ENCODE results near the gene TEX9.

TEX9 gene

DNA sequence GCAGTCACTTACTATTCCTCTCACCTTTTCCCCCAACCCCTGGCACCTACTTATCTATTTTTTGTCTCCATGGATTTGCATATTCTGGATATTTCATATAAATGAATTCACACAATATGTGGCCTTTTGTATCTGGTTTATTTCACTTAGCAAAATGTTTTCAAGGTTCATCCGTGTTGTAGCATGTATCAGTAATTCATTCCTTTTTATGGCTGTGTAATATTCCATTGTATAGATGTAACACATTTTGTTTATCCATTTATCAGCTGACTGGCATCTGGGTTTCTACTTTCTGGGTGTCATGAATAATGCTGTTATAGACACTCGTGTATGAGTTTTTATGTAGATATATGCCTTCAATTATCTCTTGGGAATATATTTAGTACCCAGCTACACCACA is 93.9 kb downstream of the TEX9 start:
- no peak for DNase-seq

DNA sequence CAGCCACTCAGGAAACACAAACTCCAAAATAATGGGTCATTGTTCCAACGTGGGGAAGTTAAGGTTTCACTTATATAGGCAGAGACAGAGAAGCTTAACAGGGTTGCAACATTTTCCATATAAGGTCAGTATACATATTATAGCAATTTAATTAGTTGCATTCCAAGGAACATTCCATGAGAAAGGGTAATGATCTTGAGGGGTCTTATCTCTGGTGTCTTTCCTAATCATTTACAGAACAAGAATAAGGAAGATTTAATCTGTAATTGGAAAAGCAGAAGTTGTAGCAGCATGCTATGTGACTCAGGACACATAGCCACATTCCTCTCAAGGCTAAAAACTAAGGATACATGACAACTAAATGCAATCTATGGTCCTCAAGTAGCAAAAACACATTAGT is 94.8 kb downstream of the TEX9 start:
- no peak for DNase-seq

DNA sequence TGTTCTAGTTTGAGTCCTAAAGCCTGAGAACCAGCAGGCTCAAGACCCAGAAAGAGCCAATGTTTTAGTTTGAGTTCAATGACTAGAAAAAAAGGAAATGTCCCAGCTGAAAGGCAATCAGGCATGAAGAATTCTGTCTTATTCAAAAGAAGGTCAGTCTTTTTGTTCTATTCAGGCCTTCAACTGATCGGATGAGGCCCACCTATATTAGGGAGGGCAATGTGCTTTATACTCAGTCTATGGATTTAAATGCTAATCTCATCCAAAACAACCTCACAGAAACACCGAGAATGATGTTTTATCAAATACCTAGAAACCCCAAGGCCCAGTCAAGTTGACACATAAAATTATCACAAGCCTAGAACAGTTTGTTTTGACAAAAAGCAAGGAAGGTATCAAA is 95.7 kb downstream of the TEX9 start:
- DNase-seq = no peak

DNA sequence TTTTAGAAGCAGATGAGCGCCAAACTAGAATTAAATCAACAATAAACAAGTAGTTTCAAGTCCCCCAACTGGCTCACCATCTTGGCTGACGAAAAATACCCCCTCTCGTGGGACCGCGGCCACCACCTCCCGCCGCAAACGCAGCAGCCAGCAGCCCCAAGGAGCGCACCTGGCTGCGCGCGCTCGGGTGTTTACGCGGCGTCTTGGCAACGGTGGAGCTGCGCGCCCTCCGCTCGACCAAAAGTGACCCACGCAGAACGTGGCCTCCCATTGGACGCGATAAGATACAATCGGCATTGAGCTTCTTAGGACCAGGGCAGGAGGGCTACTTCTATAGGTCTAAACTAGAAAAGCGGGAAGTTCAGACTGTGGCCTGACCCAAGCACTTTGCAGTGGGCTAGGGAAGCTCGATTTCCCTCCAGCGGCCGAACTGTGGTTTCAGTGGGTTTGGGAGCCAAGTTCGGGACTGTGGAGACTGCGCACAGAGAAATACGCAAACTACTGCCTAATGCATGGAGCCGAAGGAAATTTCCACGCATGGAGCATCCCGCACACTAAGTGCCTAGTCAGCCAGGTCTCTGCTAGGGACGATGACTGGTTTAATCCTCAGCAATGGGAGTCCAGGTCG is 99.8 kb downstream of the TEX9 start, which contains the start of gene MNS1:
Gene MNS1, minus strand, starts transcription at position 245 of the 628 bp plus-strand sequence. Its CDS starts 165 bp downstream, at position 80.
- peak; percentile 47 for DNase-seq

DNA sequence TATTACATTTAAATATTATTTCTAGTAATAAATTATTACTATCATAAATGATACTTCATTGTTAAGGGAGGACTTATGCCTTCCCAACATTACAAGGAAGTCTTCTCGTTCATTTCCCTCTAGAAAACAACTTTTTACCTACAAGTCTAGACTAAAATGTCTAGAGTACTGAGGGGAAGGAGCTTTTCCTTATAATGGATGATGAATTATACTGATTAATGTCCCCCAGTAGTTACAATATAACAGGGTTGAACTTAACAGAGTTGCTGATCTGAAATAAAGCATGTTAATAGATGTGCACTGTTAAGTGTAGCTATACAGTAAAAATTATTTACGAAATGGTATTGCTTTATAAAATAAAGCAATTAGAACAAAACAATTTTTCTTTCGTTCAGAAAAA is 102.4 kb downstream of the TEX9 start:
- no peak for DNase-seq

DNA sequence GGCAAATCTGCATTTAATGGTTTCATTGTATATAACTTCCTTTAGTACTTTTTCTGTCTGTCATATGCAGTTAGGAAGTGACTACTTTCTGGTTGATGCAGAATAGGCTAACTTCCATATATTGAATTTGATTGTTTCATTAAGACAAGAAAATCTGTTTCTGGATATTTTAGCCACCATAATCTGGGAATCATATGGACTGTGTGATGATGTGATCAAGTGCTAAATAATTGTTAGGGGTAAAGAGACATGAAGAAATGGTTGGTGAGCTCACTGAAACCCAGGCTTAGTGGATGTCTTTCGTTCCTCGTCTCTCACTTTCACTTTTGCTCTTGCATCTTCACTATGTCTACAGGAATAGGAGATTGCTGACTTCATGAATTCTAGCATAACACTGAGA is 103.2 kb downstream of the TEX9 start:
- DNase-seq = no peak

DNA sequence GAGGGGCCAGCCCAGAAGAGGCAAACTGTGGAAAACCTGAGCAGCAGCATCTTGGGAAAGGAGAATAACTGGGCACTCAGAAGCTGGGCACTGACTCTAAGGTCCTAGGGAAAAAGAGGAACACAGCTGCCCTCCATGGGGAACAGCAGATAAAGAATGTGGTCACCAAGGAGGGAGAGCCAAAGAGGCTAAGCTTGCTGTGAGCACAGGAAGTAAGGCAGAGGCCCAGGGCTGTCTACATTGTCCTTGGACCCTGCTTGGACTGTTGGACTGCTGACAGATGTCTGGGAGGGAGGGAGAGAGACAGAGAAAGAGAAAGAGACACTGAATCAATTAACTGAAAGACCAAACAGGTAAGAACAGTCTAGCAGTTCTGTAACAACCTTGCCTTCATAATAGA is 104.3 kb downstream of the TEX9 start:
- no peak for DNase-seq

DNA sequence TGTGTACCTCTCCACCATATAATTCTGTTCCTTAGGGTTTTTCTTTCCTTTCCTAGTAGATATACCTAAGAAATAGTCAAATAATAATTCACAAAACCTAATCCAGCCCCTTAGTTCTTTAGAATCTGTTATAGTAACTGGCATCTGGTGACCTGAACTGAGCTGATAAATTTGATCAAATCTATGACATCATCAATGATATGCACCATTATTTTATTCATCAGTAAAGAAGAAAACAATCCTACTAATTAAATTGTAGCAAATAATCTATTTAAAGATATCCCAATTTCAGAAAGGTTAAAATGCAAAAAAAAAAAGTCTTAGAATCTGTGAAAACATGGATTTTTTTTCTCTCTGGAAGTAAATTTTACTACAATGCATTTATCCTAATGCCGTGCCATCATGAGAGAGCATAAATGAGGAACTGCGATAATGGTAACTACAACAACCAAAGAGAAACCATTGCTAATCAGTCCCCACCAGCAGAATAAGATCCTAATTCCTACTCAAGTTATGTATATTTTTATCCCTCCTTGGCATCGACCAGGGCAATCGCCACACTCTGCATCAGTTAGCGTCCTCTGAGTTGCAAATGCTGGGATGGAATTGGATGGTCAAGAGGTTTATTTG is 106.3 kb downstream of the TEX9 start:
- DNase-seq = no peak

DNA sequence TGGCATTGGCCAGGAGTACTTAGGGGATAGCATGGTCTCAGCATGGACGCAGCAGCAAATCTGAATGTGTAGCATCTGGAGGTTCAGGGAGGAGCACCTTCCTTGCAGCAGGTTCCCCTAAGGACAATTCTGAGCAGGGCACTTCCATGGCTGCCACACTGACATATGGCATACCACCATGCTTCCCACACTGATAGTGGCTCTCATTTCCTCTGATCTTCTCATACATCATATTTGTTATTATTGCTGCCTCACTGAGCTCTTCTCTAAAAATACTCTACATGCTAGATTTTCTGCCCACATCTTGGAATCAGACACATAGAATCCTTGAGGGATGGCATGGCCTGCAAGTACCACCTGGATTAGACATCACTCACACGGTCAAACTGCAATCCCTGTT is 107.1 kb downstream of the TEX9 start:
- no peak for DNase-seq

DNA sequence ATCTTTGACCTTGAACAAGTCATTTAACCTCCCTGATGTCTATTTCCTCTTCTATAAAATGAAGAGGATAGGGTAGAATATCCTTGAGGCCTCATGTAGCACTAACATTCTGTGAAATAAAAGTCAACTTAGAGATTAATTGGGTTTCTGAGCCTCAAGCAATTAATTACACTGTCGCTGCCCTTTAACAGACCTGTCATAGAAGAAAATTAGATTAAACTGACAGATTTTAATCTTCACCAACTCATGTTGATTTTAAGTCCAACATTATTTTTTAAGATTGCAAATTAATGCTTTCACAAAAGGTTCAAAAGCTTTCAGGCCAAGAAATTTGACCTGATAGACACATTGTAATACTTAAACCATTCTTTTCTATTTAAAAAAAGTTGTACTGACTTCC is 107.8 kb downstream of the TEX9 start:
- DNase-seq = no peak

DNA sequence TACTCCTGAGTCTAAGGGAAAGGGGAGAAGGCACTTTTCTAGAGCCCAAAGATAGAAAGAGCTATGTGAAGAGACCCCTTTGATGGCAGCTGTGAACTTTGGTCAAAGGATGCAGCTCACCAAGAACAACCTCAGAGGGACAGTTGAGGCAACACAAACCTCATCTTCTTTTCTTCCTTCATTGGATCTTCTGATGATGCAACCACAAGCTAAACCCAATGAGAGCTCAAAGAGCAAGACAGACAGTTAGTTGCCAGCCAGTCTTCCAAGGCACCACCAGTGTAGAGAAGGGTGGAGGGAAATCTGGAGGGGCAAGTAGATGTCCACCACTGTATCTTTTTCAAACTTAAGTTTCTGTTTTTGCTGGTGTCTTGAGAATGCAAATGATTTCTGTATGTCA is 110.1 kb downstream of the TEX9 start:
- no peak for DNase-seq

All from effector CD8-positive, alpha-beta T cell (primary cell).